GM06990 (cell line): ENCODE data around the gene BCL3.
"Not testable (repeated sequence)": the region's sequence is repeated elsewhere in the genome, so short reads cannot be mapped to it uniquely, and the experiment has no call there.

Source experiments
- DNase-seq: peaks from one replicate; pipeline ENCODE4 v3.0.0-alpha.2; 2011; ENCODE audit not compliant: insufficient read length; ENCODE audit errors: extremely low read depth
- H3K27me3 ChIP-seq: replicated peaks from 2 replicates; pipeline ENCODE4 v1.6.0; 2011; ENCODE audit warnings: low read length; ENCODE audit not compliant: control insufficient read depth, insufficient read depth
- H3K36me3 ChIP-seq: 2 replicates; pipeline ENCODE4 v1.5.1; 2011; ENCODE audit warnings: low read length; ENCODE audit not compliant: control insufficient read depth, insufficient read depth
- H3K4me3 ChIP-seq: replicated peaks from 2 replicates; pipeline ENCODE4 v1.5.1; 2011; ENCODE audit warnings: low read depth, mild to moderate bottlenecking, control low read depth, low read length
- TF ChIP-seq, protein P1 (sequence below): IDR thresholded peaks from 2 replicates; pipeline ENCODE4 v1.5.1; 2011; ENCODE audit warnings: low read length, control low read depth, mild to moderate bottlenecking, inconsistent platforms; ENCODE audit not compliant: insufficient read depth, poor library complexity, severe bottlenecking

Gene BCL3

DNA sequence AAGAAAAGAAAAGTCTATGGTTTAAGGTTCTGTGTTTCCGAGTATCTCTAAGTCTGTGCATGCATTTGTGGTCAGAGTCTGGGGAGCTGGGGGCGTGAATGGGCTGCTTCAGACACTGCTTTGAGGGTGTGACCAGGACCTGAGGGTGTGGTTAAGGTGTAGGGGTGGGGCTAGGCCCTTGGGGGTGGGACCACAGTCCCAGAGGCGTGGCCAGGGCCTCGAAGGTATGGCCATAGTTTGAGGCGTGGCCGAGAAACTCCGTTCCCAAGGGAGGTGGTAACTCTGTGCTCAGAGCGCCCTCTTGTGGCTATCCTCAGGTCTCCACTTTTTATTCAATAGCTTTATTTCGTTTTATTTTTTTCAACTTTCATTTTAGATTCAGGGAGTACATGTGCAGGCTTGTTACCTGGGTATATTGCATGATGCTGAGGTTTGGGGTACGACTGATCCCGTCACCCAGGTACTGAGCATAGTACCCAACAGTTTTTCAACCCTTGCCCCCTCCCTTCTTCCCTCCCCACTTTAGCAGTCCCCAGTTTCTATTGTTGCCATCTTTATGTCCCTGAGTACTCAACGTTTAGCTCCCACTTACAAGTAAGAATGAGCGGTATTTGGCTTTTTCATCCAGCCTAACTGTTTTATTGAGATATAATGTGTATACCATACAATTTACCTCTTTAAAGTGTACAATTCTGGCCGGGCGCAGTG lies 22.2 kb downstream of the BCL3 start:
- Histone ChIP-seq H3K4me3 (no peak overlapping the region; the same call in 1 of the 2 replicates), H3K36me3 (no peaks in the 10 kb centered on the region), H3K27me3 (no peaks in the 10 kb centered on the region)
- TF ChIP-seq, protein P1, sequence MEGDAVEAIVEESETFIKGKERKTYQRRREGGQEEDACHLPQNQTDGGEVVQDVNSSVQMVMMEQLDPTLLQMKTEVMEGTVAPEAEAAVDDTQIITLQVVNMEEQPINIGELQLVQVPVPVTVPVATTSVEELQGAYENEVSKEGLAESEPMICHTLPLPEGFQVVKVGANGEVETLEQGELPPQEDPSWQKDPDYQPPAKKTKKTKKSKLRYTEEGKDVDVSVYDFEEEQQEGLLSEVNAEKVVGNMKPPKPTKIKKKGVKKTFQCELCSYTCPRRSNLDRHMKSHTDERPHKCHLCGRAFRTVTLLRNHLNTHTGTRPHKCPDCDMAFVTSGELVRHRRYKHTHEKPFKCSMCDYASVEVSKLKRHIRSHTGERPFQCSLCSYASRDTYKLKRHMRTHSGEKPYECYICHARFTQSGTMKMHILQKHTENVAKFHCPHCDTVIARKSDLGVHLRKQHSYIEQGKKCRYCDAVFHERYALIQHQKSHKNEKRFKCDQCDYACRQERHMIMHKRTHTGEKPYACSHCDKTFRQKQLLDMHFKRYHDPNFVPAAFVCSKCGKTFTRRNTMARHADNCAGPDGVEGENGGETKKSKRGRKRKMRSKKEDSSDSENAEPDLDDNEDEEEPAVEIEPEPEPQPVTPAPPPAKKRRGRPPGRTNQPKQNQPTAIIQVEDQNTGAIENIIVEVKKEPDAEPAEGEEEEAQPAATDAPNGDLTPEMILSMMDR = peak; percentile 75
- DNase-seq = peak; percentile 96

DNA sequence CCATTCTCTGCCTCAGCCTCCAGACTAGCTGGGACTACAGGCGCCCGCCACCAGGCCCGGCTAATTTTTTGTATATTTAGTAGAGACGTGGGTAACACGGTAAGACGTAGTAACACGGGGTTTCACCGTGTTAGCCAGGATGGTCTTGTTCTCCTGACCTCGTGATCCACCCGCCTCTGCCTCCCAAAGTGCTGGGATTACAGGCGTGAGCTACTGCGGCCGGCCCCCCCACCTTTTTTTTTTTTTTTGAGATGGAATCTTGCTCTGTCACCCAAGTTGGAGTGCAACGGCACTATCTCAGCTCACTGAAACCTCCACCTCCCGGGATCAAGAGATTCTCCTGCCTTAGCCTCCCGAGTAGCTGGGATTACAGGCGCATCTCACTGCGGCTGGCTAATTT lies 23.6 kb downstream of the BCL3 start:
- not testable (repeated sequence) for H3K27me3 ChIP-seq, H3K4me3 ChIP-seq, DNase-seq, H3K36me3 ChIP-seq

DNA sequence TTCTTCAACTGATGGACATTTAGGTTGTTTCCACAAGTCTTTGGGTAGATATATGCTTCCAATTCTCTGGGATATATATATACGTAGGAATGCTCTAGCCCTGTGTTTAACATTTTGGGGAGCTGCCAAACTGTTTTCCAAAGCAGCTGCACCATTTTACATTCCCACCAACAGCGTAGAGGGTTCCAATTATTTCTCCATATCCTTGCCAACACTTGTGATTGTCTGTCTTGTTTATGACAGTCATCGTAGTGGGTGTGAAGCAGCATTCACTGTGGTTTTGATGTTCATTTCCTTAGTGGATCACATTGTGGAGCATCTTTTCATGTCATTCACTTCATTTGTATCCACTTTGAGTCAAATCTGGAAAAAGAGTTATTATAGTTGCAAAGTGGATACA lies 24.5 kb downstream of the BCL3 start:
- Histone ChIP-seq H3K4me3 (no peak overlapping the region), H3K36me3 (no peaks in the 10 kb centered on the region), H3K27me3 (no peaks in the 10 kb centered on the region)
- DNase-seq = no peak
- TF ChIP-seq, protein P1 = no peak

DNA sequence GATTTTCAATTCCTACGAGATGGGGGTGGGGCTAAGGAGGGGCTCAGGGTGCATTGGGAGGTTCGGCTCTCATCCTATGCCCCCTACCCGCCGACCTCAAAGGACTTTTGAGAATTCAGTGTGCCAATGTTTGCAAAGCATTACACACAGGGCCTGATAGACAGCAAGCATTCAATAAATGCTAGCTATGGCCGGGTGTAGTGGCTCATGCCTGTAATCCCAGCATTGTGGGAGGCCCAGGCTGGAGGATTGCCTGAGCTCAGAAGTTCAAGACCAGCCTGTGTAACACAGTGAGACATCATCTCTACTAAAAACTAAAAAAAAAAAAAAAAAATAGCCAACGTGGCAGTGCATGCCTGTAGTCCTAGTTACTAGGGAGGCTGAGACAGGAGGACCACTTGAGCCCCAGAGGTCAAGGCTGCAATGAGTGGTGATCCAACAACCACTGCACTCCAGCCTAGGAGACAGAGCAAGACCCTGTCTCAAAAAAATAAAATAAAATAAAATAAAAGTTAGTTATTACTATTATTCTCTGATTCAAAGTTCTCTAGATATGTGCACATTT lies 27.2 kb downstream of the BCL3 start:
- H3K36me3 ChIP-seq = no peaks in the 10 kb centered on the region
- H3K4me3 ChIP-seq = no peak overlapping the region
- TF ChIP-seq, protein P1 = no peak
- DNase-seq = no peak
- no peaks in the 10 kb centered on the region for H3K27me3 ChIP-seq

DNA sequence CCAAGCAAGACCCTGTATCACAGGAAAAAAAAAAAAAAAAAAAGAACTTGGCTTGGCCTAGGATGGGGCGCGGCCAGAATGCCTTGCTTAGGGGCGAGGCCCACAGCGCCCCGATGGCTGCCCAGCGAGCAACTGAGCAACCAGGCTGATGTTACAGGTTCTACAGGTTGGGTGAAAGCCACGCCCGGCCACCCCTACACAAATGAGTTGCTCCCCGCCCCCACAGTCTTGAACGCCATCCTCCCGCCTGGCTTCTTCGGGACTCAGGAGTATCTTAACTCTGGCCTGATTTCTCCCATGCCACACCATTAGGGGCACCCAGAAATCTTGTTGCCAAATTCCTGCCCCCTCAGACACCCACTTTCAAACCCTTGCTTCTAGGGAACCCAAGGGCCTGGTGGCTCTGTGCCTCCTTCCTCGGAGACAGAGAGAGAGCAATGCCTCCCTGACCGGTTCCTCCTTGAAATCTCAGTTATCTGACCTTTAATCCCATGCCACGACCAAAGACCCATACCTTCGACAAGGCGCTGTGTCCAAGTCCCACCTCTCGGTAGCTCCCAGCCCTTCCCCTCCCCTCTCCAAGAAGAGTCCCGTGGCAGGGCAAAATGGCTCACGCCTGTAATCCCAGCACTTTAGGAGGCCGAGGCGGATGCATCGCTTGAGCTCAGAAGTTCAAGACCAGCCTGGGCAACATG lies 28.0 kb downstream of the BCL3 start:
- H3K27me3 ChIP-seq = no peaks in the 10 kb centered on the region
- H3K36me3 ChIP-seq = no peaks in the 10 kb centered on the region
- H3K4me3 ChIP-seq = no peak overlapping the region
- TF ChIP-seq, protein P1 = no peak
- DNase-seq = no peak

DNA sequence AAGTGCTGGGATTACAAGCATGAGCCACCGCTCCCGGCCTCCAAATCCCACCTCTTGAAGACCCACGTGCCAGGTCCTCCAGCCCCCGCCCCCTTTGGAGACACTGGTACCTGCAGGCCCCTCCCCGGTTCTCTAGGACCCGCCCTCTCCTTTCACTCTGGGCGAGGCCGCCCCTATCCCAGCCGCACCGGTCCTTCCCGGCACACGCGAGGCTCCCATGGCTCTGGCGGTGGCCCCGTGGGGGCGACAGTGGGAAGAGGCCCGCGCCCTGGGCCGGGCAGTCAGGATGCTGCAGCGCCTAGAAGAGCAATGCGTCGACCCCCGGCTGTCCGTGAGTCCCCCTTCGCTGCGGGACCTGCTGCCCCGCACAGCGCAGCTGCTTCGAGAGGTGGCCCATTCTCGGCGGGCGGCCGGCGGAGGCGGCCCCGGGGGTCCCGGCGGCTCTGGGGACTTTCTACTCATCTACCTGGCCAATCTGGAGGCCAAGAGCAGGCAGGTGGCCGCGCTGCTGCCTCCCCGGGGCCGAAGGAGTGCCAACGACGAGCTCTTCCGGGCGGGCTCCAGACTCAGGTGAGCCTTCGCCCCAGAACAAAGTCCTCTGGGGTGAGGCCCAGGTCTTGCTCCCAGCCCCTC lies 29.3 kb downstream of the BCL3 start, which contains the start of gene CBLC:
Gene CBLC (plus strand): TSS at position 176 of the 633 bp plus-strand sequence. CDS start 42 bp downstream, at position 218.
- no peaks in the 10 kb centered on the region for H3K27me3 ChIP-seq
- H3K4me3 ChIP-seq = no peak within 1 kb of the TSS
- no peak for DNase-seq
- H3K36me3 ChIP-seq = no peaks in the 10 kb centered on the region
- TF ChIP-seq, protein P1 = no peak
